ENCODE results near the gene EXOC6.

EXOC6 gene

GRCh38 chr10:92991513-92991912 is 143.2 kb downstream of the EXOC6 start:
- no peak overlapping the region for H3K9ac ChIP-seq (ENCODE audit: low read length in 5 of 5)
- H3K36me3 ChIP-seq (ENCODE audit: control insufficient read depth in 5 of 5, insufficient read depth in 5 of 5, low read length in 5 of 5) = no peaks in the 10 kb centered on the region
- no peak overlapping the region for H3K4me3 ChIP-seq (ENCODE audit: low read depth in 1 of 5, low read length in 5 of 5)
- H3K27me3 ChIP-seq (ENCODE audit: control insufficient read depth in 5 of 5, insufficient read depth in 4 of 5, low read length in 5 of 5) = no peaks in the 10 kb centered on the region
- no peaks in the 10 kb centered on the region for H3K4me1 ChIP-seq (ENCODE audit: control insufficient read depth in 5 of 5, insufficient read depth in 5 of 5, low read length in 5 of 5)
- no peak overlapping the region for H3K27ac ChIP-seq (ENCODE audit: low read depth, low read length)
- no peaks in the 10 kb centered on the region for H3K9me3 ChIP-seq (ENCODE audit: control insufficient read depth in 5 of 5, low read length in 5 of 5)

- Histone ChIP-seq H3K4me3 (ENCODE audit: low read depth in 1 of 5, low read length in 5 of 5) (no peak overlapping the region), H3K27ac (ENCODE audit: low read depth, low read length) (no peak overlapping the region), H3K36me3 (ENCODE audit: control insufficient read depth in 5 of 5, insufficient read depth in 5 of 5, low read length in 5 of 5) (peaks cover 0 to 5% (median 0%) of the 10 kb centered on the region in 5 donors), H3K9me3 (ENCODE audit: control insufficient read depth in 5 of 5, low read length in 5 of 5) (no peaks in the 10 kb centered on the region), H3K9ac (ENCODE audit: low read length in 5 of 5) (no peak overlapping the region), H3K27me3 (ENCODE audit: control insufficient read depth in 5 of 5, insufficient read depth in 4 of 5, low read length in 5 of 5) (no peaks in the 10 kb centered on the region), H3K4me1 (ENCODE audit: control insufficient read depth in 5 of 5, insufficient read depth in 5 of 5, low read length in 5 of 5) (peaks cover 0 to 3% (median 0%) of the 10 kb centered on the region in 5 donors)
Observed at GRCh38 chr10:92993699-92994272, 145.5 kb downstream of the EXOC6 start.

DNA sequence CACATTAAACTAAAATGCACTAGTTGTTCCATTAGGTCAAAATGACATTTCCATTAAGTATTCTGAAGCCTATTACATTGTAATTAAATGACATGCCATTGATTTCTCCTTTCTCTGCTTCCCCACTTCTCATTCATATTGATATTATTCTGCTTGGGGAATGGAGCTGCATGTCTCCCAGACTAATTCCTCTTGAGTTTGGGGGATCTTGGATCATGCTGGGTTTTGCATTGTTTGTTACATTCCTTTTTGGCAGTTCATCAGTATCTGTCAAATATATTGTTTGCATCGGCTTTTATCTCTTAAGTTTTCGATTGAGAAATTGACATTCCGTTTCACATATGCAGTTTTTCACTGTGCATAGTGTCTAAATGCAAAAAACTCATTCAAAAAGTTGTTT is 147.2 kb downstream of the EXOC6 start:
- Histone ChIP-seq H3K9ac (ENCODE audit: low read length in 5 of 5) (no peak overlapping the region), H3K27me3 (ENCODE audit: control insufficient read depth in 5 of 5, insufficient read depth in 4 of 5, low read length in 5 of 5) (no peaks in the 10 kb centered on the region), H3K4me3 (ENCODE audit: low read depth in 1 of 5, low read length in 5 of 5) (no peak overlapping the region), H3K27ac (ENCODE audit: low read depth, low read length) (no peak overlapping the region), H3K9me3 (ENCODE audit: control insufficient read depth in 5 of 5, low read length in 5 of 5) (no peaks in the 10 kb centered on the region), H3K4me1 (ENCODE audit: control insufficient read depth in 5 of 5, insufficient read depth in 5 of 5, low read length in 5 of 5) (peaks cover 0 to 3% (median 0%) of the 10 kb centered on the region in 5 donors), H3K36me3 (ENCODE audit: control insufficient read depth in 5 of 5, insufficient read depth in 5 of 5, low read length in 5 of 5) (peaks cover 0 to 5% (median 0%) of the 10 kb centered on the region in 5 donors)

- Histone ChIP-seq H3K4me3 (ENCODE audit: low read depth in 1 of 5, low read length in 5 of 5) (no peak overlapping the region), H3K36me3 (ENCODE audit: control insufficient read depth in 5 of 5, insufficient read depth in 5 of 5, low read length in 5 of 5) (peaks cover 0 to 5% (median 0%) of the 10 kb centered on the region in 5 donors), H3K9ac (ENCODE audit: low read length in 5 of 5) (no peak overlapping the region), H3K27me3 (ENCODE audit: control insufficient read depth in 5 of 5, insufficient read depth in 4 of 5, low read length in 5 of 5) (no peaks in the 10 kb centered on the region), H3K27ac (ENCODE audit: low read depth, low read length) (no peak overlapping the region), H3K4me1 (ENCODE audit: control insufficient read depth in 5 of 5, insufficient read depth in 5 of 5, low read length in 5 of 5) (peaks cover 0 to 3% (median 0%) of the 10 kb centered on the region in 5 donors), H3K9me3 (ENCODE audit: control insufficient read depth in 5 of 5, low read length in 5 of 5) (no peaks in the 10 kb centered on the region)
Observed at GRCh38 chr10:92997620-92998019, 149.3 kb downstream of the EXOC6 start.

DNA sequence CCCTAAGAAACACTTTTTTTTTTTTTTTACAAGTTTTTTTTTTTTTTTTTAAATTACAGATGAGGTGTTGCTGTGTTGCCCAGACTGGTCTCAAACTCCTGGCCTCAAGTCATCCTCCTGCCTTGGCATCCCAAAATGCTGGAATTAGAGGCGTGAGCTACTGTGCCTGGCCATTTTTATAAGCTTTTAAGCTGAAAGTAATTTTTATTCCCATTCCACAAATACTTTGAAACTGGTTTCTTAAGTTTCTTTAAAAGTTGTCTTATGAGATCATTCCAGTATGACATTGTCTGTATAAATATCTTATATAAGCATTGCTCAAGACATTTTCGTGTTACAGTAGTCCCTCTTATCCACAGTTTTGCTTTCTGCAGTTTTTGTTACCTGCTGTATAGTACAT is 150.9 kb downstream of the EXOC6 start:
- no peak overlapping the region for H3K9ac ChIP-seq (ENCODE audit: low read length in 5 of 5)
- no peak overlapping the region for H3K27ac ChIP-seq (ENCODE audit: low read depth, low read length)
- H3K4me3 ChIP-seq (ENCODE audit: low read depth in 1 of 5, low read length in 5 of 5) = no peak overlapping the region
- H3K27me3 ChIP-seq (ENCODE audit: control insufficient read depth in 5 of 5, insufficient read depth in 4 of 5, low read length in 5 of 5) = no peaks in the 10 kb centered on the region
- H3K36me3 ChIP-seq (ENCODE audit: control insufficient read depth in 5 of 5, insufficient read depth in 5 of 5, low read length in 5 of 5) = peaks cover 0 to 5% (median 0%) of the 10 kb centered on the region in 5 donors
- H3K9me3 ChIP-seq (ENCODE audit: control insufficient read depth in 5 of 5, low read length in 5 of 5) = no peaks in the 10 kb centered on the region
- peaks cover 0 to 3% (median 0%) of the 10 kb centered on the region in 5 donors for H3K4me1 ChIP-seq (ENCODE audit: control insufficient read depth in 5 of 5, insufficient read depth in 5 of 5, low read length in 5 of 5)

DNA sequence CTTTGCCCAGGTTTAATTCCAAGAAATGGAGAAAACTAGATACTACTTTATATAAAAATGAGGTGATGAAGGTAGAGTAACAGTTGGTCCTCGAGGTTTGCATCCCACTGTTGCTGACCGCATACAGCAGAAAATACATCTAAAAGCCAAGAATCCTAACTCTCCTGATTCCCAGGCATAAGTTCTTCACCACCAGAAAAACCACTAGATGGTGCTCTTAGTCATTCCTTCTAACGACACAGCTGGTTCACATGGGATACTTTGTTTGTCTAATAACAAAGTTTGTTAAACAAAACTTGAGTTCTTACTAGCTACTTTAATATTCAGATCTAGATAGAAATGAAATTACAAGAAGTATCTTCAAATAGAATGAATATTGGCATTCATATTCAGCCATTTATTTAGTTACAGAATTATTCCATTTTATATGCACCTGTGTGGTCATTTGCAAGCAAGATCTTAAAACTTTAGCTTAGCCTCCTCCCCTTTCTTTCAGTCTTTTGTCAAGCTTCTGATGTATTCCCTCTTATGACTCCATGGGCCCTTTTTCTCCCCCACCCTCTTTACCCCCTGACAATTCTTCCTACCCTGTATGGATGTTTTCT is 158.2 kb downstream of the EXOC6 start:
- Histone ChIP-seq H3K36me3 (ENCODE audit: control insufficient read depth in 5 of 5, insufficient read depth in 5 of 5, low read length in 5 of 5) (no peaks in the 10 kb centered on the region), H3K9ac (ENCODE audit: low read length in 5 of 5) (no peak overlapping the region), H3K9me3 (ENCODE audit: control insufficient read depth in 5 of 5, low read length in 5 of 5) (no peaks in the 10 kb centered on the region), H3K27me3 (ENCODE audit: control insufficient read depth in 5 of 5, insufficient read depth in 4 of 5, low read length in 5 of 5) (no peaks in the 10 kb centered on the region), H3K27ac (ENCODE audit: low read depth, low read length) (no peak overlapping the region), H3K4me1 (ENCODE audit: control insufficient read depth in 5 of 5, insufficient read depth in 5 of 5, low read length in 5 of 5) (no peaks in the 10 kb centered on the region), H3K4me3 (ENCODE audit: low read depth in 1 of 5, low read length in 5 of 5) (no peak overlapping the region)

DNA sequence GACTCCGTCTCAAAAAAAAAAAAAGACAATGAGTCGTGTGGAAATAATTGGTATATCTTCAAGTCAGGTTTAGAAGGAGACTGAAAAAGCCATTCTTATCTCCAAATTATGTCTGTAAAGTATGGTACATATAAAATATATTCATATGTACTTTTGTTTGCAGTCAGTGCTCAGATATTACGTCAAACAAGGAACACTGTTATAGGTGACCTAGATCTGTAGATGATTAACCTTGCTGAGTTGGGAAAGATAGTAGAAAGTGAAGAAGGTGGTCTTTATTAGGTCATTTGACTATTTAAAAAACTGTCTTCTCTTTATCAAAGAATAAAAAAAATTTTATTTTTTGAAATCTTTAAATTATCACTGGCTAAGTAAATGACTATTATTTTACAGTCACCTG is 167.4 kb downstream of the EXOC6 start:
- H3K27me3 ChIP-seq (ENCODE audit: control insufficient read depth in 5 of 5, insufficient read depth in 4 of 5, low read length in 5 of 5) = no peaks in the 10 kb centered on the region
- no peak overlapping the region for H3K27ac ChIP-seq (ENCODE audit: low read depth, low read length)
- peaks cover 0 to 3% (median 0%) of the 10 kb centered on the region in 5 donors for H3K36me3 ChIP-seq (ENCODE audit: control insufficient read depth in 5 of 5, insufficient read depth in 5 of 5, low read length in 5 of 5)
- no peak overlapping the region for H3K9ac ChIP-seq (ENCODE audit: low read length in 5 of 5)
- no peak overlapping the region for H3K4me3 ChIP-seq (ENCODE audit: low read depth in 1 of 5, low read length in 5 of 5)
- no peaks in the 10 kb centered on the region for H3K4me1 ChIP-seq (ENCODE audit: control insufficient read depth in 5 of 5, insufficient read depth in 5 of 5, low read length in 5 of 5)
- H3K9me3 ChIP-seq (ENCODE audit: control insufficient read depth in 5 of 5, low read length in 5 of 5) = no peaks in the 10 kb centered on the region

- Histone ChIP-seq H3K27ac (ENCODE audit: low read depth, low read length) (no peak overlapping the region), H3K4me3 (ENCODE audit: low read depth in 1 of 5, low read length in 5 of 5) (no peak overlapping the region), H3K27me3 (ENCODE audit: control insufficient read depth in 5 of 5, insufficient read depth in 4 of 5, low read length in 5 of 5) (no peaks in the 10 kb centered on the region), H3K4me1 (ENCODE audit: control insufficient read depth in 5 of 5, insufficient read depth in 5 of 5, low read length in 5 of 5) (no peaks in the 10 kb centered on the region), H3K36me3 (ENCODE audit: control insufficient read depth in 5 of 5, insufficient read depth in 5 of 5, low read length in 5 of 5) (peaks cover 0 to 21% (median under 1%) of the 10 kb centered on the region in 5 donors), H3K9me3 (ENCODE audit: control insufficient read depth in 5 of 5, low read length in 5 of 5) (no peaks in the 10 kb centered on the region), H3K9ac (ENCODE audit: low read length in 5 of 5) (no peak overlapping the region)
Observed at GRCh38 chr10:93023013-93023650, 174.8 kb downstream of the EXOC6 start.

- no peak overlapping the region for H3K9ac ChIP-seq (ENCODE audit: low read length in 5 of 5)
- H3K36me3 ChIP-seq (ENCODE audit: control insufficient read depth in 5 of 5, insufficient read depth in 5 of 5, low read length in 5 of 5) = peaks cover 0 to 21% (median 2%) of the 10 kb centered on the region in 5 donors
- H3K4me1 ChIP-seq (ENCODE audit: control insufficient read depth in 5 of 5, insufficient read depth in 5 of 5, low read length in 5 of 5) = no peaks in the 10 kb centered on the region
- no peak overlapping the region for H3K4me3 ChIP-seq (ENCODE audit: low read depth in 1 of 5, low read length in 5 of 5)
- no peaks in the 10 kb centered on the region for H3K27me3 ChIP-seq (ENCODE audit: control insufficient read depth in 5 of 5, insufficient read depth in 4 of 5, low read length in 5 of 5)
- no peak overlapping the region for H3K27ac ChIP-seq (ENCODE audit: low read depth, low read length)
- H3K9me3 ChIP-seq (ENCODE audit: control insufficient read depth in 5 of 5, low read length in 5 of 5) = no peaks in the 10 kb centered on the region
Observed at GRCh38 chr10:93026072-93026471, 177.8 kb downstream of the EXOC6 start.

DNA sequence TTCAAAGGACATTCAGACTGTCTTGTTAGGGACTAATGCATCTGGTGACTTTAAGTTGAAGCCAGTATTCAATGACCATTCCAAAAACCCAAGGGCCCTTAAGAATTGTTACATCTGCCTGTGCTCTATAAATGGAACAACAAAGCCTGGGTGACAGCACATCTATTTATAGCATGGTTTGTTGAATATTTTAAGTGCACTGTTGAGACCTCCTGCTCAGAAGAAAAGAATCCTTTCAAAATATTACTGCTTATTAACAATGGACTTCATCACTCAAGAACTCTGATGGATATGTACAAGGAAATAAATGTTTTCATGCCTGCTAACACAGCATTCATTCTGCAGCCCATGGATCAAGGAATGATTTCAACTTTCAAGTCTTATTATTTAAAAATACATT is 179.2 kb downstream of the EXOC6 start:
- H3K4me1 ChIP-seq (ENCODE audit: control insufficient read depth in 5 of 5, insufficient read depth in 5 of 5, low read length in 5 of 5) = no peaks in the 10 kb centered on the region
- no peaks in the 10 kb centered on the region for H3K27me3 ChIP-seq (ENCODE audit: control insufficient read depth in 5 of 5, insufficient read depth in 4 of 5, low read length in 5 of 5)
- H3K36me3 ChIP-seq (ENCODE audit: control insufficient read depth in 5 of 5, insufficient read depth in 5 of 5, low read length in 5 of 5) = peaks cover 0 to 21% (median 2%) of the 10 kb centered on the region in 5 donors
- no peak overlapping the region for H3K9ac ChIP-seq (ENCODE audit: low read length in 5 of 5)
- no peaks in the 10 kb centered on the region for H3K9me3 ChIP-seq (ENCODE audit: control insufficient read depth in 5 of 5, low read length in 5 of 5)
- no peak overlapping the region for H3K27ac ChIP-seq (ENCODE audit: low read depth, low read length)
- no peak overlapping the region for H3K4me3 ChIP-seq (ENCODE audit: low read depth in 1 of 5, low read length in 5 of 5)
